ENCODE data around the gene CARNS1.
A peak's percentile ranks its signal among the peaks of the same experiment; 100 is the strongest.

The CARNS1 gene

GRCh38 chr11:67409781-67410368, 5.6 kb upstream of the CARNS1 start:
- no peak overlapping the region for H3K9ac ChIP-seq (ENCODE audit: insufficient read length)
- H3K27ac ChIP-seq, result no peak overlapping the region
- DNase-seq (ENCODE audit: low read depth, low spot score), result no peak

GRCh38 chr11:67410369-67410831, 5.1 kb upstream of the CARNS1 start:
- no peak for TF ChIP-seq POLR2AphosphoS5 (IDR thresholded peaks at IDR 0.05; ENCODE audit: borderline replicate concordance, low read depth, low read length)
- no peak for TF ChIP-seq FOXP2 (optimal IDR thresholded peaks at IDR 0.05; ENCODE audit: control extremely low read depth, extremely low read length, insufficient read depth)
- TF ChIP-seq EZH2 (IDR thresholded peaks at IDR 0.05), result no peak

More at GRCh38 chr11:67409781-67410368, 5.6 kb upstream of the CARNS1 start:
- TF ChIP-seq FOXP2 (optimal IDR thresholded peaks at IDR 0.05; ENCODE audit: control extremely low read depth, extremely low read length, insufficient read depth), result no peak
- no peak for TF ChIP-seq EZH2 (IDR thresholded peaks at IDR 0.05)
- TF ChIP-seq POLR2AphosphoS5 (IDR thresholded peaks at IDR 0.05; ENCODE audit: borderline replicate concordance, low read depth, low read length), result no peak
- Histone ChIP-seq H3K36me3 (ENCODE audit: insufficient read depth, low read length) (no peaks in the 10 kb centered on the region), H3K4me3 (no peak overlapping the region), H3K9me3 (ENCODE audit: low read depth, low read length) (no peaks in the 10 kb centered on the region)

DNA sequence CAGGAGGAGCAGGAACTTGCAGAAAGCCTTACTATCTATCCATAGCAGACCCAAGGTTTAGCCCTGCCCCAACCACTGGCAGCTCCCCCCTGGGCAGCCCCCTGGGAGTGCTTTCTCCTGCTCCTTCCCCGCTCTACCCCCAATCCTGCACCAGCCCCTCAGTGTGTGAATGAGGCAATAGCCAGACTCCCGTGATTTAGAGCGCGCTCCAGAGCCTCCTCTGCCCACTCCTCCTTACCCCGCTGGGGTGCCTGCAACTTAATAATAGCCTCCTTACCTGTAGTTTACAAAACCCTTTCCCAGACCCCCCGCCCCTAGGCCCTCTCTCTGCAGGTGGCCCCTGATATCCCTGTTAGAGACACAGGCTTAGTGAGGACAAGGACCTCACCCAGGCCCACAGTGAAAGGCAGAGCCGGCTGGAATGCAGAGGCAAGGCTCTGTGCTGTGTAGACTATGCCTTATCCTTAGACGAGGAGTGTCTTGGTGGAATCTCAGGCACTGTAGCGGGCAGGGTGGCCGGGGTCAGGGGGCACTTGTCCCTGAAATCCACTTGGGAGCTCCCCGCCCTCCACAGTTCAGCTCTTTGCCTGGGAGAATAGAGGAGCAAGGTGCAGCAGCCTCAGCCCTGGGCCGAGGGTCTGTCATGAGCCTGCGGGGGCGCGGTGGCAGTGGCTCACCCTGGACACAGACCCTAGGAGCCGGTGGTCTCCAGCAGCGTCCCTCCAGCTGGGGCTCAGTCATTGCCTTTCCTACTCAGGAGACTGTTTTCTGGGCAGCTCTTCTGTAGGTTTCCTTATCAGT, 4.3 kb upstream of the CARNS1 start:
- no peak overlapping the region for H3K9ac ChIP-seq (ENCODE audit: insufficient read length)
- TF ChIP-seq POLR2AphosphoS5 (IDR thresholded peaks at IDR 0.05; ENCODE audit: borderline replicate concordance, low read depth, low read length) (0 out of 2 replicates have a peak, but pooled peaks have one; percentile 3), FOXP2 (optimal IDR thresholded peaks at IDR 0.05; ENCODE audit: control extremely low read depth, extremely low read length, insufficient read depth) (no peak), EZH2 (IDR thresholded peaks at IDR 0.05) (no peak)
- H3K9me3 ChIP-seq (ENCODE audit: low read depth, low read length), result no peaks in the 10 kb centered on the region
- no peak overlapping the region for H3K4me3 ChIP-seq
- no peak for DNase-seq (ENCODE audit: low read depth, low spot score)
- H3K27ac ChIP-seq, result no peak overlapping the region
- H3K36me3 ChIP-seq (ENCODE audit: insufficient read depth, low read length), result no peaks in the 10 kb centered on the region

More at GRCh38 chr11:67410369-67410831, 5.1 kb upstream of the CARNS1 start:
- DNase-seq (ENCODE audit: low read depth, low spot score), result no peak
- H3K27ac ChIP-seq, result no peak overlapping the region
- H3K9ac ChIP-seq (ENCODE audit: insufficient read length), result no peak overlapping the region
- H3K36me3 ChIP-seq (ENCODE audit: insufficient read depth, low read length), result no peaks in the 10 kb centered on the region
- no peak overlapping the region for H3K4me3 ChIP-seq
- no peaks in the 10 kb centered on the region for H3K9me3 ChIP-seq (ENCODE audit: low read depth, low read length)

DNA sequence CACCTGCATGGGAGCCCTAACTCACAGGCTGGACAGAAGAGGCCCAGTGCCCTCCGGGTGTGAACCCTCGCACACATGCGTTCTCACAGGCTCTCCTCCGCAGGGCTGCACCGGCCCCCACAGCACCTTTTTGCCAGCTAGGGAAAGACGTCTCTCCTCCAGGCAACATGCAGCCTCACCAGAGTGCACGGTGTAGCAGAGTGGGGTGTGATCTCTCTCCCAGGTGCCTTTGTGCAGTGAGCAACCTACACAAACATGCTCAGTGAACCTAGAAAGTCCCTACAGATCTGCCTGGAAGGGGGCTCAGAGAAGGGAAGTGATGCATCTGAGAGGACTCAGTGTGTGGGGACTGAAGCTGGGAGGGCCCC, 3.7 kb upstream of the CARNS1 start:
- H3K27ac ChIP-seq, result no peak overlapping the region
- DNase-seq (ENCODE audit: low read depth, low spot score), result no peak
- no peaks in the 10 kb centered on the region for H3K36me3 ChIP-seq (ENCODE audit: insufficient read depth, low read length)
- TF ChIP-seq POLR2AphosphoS5 (IDR thresholded peaks at IDR 0.05; ENCODE audit: borderline replicate concordance, low read depth, low read length) (no peak), FOXP2 (optimal IDR thresholded peaks at IDR 0.05; ENCODE audit: control extremely low read depth, extremely low read length, insufficient read depth) (no peak), EZH2 (IDR thresholded peaks at IDR 0.05) (no peak)
- H3K4me3 ChIP-seq, result no peak overlapping the region
- H3K9me3 ChIP-seq (ENCODE audit: low read depth, low read length), result no peaks in the 10 kb centered on the region
- no peak overlapping the region for H3K9ac ChIP-seq (ENCODE audit: insufficient read length)

DNA sequence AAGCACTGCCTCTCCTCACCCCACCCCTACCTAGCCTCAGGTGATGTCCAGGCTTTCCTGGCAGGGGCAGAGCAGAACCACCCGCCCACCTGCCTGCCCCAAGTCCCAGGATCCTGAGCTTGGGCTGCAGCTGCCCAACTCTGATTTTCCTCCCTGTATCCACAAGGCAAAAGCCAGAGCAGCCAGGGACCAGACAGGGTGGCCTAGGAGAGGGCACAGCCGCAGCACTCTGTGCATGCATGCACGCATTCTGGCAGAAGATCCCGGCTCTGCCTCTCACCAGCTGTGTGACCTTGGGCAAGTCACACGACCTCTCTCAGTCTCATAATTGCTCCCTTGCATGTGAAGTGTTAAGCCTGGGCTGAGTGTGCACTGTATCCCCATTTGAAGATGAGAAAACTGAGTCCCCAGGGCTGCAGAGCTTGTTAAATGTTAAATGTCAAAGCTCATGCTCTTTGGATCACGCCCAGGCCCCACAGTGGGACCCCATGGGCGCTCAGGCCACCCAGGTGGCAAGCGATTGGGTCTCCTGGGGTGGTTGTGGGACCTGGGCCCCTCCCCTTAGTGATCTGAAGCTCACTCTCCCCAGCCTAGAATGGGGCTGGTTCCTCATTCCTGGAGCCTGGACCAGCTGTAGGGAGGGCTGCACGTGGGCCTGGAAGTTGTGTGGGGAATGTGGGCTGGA, 2.8 kb upstream of the CARNS1 start:
- Histone ChIP-seq H3K9ac (ENCODE audit: insufficient read length) (no peak overlapping the region), H3K4me3 (no peak overlapping the region), H3K9me3 (ENCODE audit: low read depth, low read length) (no peaks in the 10 kb centered on the region), H3K27ac (no peak overlapping the region), H3K36me3 (ENCODE audit: insufficient read depth, low read length) (no peaks in the 10 kb centered on the region)
- TF ChIP-seq POLR2AphosphoS5 (IDR thresholded peaks at IDR 0.05; ENCODE audit: borderline replicate concordance, low read depth, low read length) (no peak), FOXP2 (optimal IDR thresholded peaks at IDR 0.05; ENCODE audit: control extremely low read depth, extremely low read length, insufficient read depth) (no peak)
- DNase-seq (ENCODE audit: low read depth, low spot score), result no peak

DNA sequence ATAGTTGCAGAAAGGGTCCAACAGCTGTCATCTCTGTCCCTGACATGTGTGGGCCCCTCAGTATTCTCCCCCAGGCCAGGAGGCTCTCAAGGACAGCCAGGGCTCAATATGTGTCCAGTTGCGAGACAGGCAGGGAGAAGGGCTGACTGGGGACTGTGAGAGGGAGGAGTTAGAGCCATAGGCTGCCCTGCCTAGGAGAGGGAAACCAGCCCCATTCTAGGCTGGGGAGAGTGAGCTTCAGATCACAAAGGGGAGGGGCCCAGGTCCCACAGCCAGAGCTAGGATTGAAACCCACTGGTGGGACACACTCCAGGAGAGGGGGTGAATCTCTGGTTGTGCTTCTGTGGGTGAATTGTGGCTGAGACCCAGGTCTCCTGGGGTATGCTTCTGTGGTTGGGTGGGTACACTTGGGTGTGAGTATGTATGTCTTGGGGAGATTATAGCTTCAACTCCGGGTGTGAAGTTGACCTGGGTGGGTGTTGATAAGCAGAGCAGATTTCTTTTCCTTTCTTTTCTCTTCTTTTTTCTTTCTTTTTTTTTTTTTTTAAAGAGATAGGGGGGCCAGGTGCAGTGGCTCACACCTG, 2.1 kb upstream of the CARNS1 start:
- H3K9me3 ChIP-seq (ENCODE audit: low read depth, low read length), result no peaks in the 10 kb centered on the region
- TF ChIP-seq POLR2AphosphoS5 (IDR thresholded peaks at IDR 0.05; ENCODE audit: borderline replicate concordance, low read depth, low read length), result no peak
- TF ChIP-seq FOXP2 (optimal IDR thresholded peaks at IDR 0.05; ENCODE audit: control extremely low read depth, extremely low read length, insufficient read depth), result no peak
- no peak for TF ChIP-seq EZH2 (IDR thresholded peaks at IDR 0.05)

DNA sequence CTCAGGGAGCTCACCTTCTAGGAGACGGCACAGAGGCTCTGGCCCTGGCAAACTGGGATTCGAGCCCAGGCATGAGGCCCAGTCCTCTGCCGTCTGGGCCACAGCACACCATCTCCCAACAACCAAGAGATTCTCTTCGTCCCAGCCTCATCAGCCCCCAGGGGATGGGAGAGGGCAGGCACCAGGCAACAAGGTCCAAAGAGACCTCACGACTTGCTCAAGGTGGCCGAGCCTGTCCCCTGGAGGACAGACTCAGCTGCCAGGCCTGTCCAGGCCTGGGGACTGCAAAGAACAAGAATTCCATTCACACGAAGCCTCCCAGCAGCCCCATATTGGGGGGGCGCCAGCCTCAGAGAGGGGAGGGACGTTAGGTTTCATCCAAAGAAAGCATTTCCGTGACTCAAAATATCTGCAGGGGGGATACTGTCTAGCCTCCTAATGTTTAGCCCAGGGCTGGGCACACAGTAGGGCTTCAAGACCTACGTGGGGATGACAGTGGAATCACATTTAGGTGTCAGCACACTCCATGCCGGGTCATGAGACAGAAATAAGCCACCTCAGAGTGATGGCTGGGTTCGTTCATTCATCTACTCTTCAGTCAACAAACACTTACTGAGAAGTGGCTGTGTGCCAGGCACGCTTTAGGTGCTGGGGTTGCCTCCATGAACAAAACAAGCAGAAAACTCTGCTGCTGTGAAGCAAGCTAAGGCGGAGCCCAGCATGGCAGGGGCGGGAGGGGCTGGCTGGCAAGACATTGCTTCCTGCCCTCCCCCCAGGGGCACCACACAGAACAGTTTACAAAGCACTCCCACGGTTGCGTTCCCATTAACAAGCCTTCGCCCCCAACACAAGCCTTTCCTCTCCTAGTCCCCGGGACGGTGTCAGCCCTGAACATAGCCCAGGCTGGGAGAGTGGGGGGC, 1.2 kb downstream of the CARNS1 start:
- DNase-seq (ENCODE audit: low read depth, low spot score), result peak; percentile 52

More for the DNA sequence above, 2.1 kb upstream of the CARNS1 start:
- Histone ChIP-seq H3K4me3 (no peak overlapping the region), H3K27ac (no peak overlapping the region), H3K9ac (ENCODE audit: insufficient read length) (no peak overlapping the region), H3K36me3 (ENCODE audit: insufficient read depth, low read length) (no peaks in the 10 kb centered on the region)
- no peak for DNase-seq (ENCODE audit: low read depth, low spot score)

More for the DNA sequence above, 1.2 kb downstream of the CARNS1 start:
- Histone ChIP-seq H3K36me3 (ENCODE audit: insufficient read depth, low read length) (no peaks in the 10 kb centered on the region), H3K27ac (peak overlapping the region; percentile 73), H3K4me3 (peak overlapping the region; percentile 50), H3K9ac (ENCODE audit: insufficient read length) (peak overlapping the region; percentile 61), H3K9me3 (ENCODE audit: low read depth, low read length) (no peaks in the 10 kb centered on the region)
- TF ChIP-seq FOXP2 (optimal IDR thresholded peaks at IDR 0.05; ENCODE audit: control extremely low read depth, extremely low read length, insufficient read depth), result peak; percentile 99
- no peak for TF ChIP-seq EZH2 (IDR thresholded peaks at IDR 0.05)
